Measurements from ENCODE around the gene RBKS.
A peak's percentile ranks its signal among the peaks of the same experiment; 100 is the strongest.
"Not testable (repeated sequence)": the region's sequence is repeated elsewhere in the genome, so short reads cannot be mapped to it uniquely, and the experiment has no call there.

Gene RBKS

DNA sequence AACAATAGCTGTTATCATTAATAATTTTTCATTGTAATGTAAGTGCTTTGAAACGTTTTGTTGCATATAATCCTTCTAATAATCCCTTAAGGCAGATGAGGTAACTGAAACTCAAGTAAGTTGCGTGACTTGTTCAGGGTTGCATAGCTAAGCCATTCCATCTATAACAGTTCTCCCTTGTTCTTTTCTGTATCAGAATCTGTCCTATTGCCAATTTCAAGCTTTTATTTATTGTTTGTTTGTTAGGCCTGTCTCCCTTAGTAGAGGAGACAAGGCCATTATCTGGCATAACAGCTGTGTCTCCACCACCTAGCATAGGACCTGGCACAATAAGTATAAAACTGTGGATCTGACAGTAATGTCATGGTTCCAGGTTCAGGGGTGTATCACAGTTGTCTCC is 19.7 kb upstream of the RBKS start:
- DNase-seq, result no peak
- in situ Hi-C loops (cut with MboI; ENCODE audit: low pct_unique_long_range_greater_than_20kb, low sequenced_read_pairs), result no loop called here

DNA sequence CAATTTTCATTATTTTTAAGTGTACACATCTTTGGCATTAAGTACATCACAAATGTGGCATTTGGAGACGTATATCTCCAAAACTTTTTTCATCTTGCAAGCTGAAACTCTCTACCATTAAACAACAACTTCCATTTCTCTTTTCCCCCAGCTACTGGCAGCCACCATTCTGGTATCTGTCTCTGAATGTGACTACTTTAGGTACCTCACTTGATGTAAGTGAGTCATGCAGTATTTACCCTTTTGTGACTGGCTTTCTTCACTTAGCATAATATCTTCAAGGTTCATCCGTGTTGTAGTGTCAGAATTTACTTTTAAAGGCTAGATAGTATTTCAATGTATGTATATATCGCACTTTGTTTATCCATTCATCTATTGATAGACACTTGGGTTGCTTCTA is 17.4 kb upstream of the RBKS start:
- in situ Hi-C loops (cut with MboI; ENCODE audit: low pct_unique_long_range_greater_than_20kb, low sequenced_read_pairs), result no loop called here
- no peak for DNase-seq

DNA sequence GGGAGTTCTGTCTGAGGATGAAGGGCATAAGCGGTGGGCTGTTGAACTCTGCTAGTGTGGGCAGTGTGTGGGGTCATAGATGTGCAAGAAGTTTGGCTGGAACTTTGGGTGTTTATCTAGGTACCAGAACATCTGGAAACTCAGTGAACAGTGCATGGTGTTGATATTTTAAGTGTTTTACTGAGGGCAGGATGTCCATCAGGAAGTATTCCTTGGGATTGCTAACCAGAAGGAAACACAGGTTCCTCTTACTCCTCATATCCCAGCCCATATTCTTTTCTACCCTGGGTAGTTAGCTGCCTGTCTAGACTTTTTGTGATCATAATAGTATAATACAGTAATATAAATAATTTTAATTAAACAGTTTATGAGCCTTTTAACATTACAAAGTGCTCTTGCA is 15.9 kb upstream of the RBKS start:
- no peak for DNase-seq
- in situ Hi-C loops (cut with MboI; ENCODE audit: low pct_unique_long_range_greater_than_20kb, low sequenced_read_pairs), result no loop called here

DNA sequence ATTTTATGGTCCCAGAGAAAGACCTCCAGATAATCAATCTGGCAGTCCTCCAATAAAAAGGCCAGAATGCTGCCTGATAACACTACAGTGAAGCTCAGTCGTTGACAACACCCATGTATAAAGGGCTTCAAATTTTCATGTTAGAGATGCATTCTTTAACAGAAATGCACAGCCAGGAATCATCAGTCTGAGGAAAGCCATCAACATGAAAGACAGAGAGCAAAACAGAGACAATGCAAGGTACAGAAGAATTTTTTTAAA is 14.1 kb upstream of the RBKS start:
- no peak for DNase-seq
- in situ Hi-C loops (cut with MboI; ENCODE audit: low pct_unique_long_range_greater_than_20kb, low sequenced_read_pairs), result no loop called here

DNA sequence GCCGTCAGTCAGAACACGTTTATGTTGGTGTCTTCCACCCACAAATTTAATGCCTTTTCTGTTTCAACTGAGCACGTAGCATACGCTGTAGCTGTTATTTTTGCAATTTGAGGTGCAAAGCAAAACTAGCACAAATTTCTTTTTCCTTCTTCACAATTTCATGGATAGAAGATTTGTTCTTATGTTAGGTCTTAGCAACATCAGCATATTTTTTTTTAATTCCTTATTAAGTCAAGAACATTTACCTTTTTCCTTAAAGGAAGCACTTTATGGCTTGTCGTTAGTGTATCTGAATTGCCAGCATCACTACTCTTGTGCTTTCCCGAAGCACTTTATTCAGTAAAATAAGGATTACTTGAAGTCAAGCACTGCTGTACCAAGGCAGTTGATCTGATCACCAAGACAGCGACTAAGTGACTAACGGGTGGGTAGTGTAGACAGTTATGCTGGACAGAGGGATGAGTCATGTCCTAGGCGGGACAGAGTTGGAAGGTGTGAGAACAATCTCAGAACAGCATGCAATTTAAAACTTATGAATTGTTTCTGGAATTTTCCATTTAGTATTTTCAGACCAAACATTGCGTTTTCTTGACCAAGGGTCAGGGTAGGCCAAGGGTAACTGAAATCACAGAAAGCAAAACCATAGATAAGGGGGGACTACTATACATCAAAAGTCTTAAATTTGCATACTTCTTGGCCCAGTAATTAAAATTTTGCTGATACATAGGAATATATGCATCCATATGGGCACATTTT is 13.6 kb upstream of the RBKS start:
- no peak for DNase-seq
- in situ Hi-C loops (cut with MboI; ENCODE audit: low pct_unique_long_range_greater_than_20kb, low sequenced_read_pairs), result no loop called here

DNA sequence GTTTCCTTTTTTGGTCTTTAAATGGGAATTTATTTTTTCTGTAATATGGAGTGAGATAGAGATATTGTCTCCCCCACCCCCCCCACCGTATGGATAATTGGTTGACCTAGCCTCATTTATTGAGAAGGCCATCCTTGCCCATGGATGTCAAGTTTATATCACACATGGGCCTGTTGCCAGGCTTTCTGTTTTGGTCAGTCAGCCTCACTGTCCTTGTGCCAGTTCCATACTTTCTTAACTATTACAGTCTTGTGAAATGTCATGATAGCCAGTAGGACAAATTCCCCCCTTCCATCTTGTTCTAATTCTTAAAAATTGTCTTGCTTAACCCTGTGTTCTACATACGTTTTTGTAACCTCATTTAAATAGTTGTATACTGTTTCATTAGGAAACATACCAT is 12.8 kb upstream of the RBKS start:
- no peak for DNase-seq
- in situ Hi-C loops (cut with MboI; ENCODE audit: low pct_unique_long_range_greater_than_20kb, low sequenced_read_pairs), result no loop called here

DNA sequence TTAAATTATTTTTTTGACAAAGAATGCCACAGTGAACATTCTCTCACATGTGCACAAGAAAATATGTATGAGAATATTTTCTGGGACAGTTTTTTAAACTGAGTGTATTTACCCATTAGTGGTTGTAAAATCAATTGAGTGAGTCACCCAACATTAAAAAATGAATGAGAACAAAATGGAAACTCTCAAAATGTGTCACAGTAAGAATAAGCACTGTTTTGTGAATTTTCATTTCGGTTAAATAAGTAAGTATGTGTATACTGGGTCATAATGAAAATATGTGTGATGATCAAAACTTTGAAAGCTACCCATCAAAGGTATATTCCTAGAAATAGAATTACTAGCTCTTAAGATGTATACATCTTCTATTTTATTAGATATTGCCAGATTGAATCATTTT is 11.9 kb upstream of the RBKS start:
- no peak for DNase-seq
- in situ Hi-C loops (cut with MboI; ENCODE audit: low pct_unique_long_range_greater_than_20kb, low sequenced_read_pairs), result no loop called here

DNA sequence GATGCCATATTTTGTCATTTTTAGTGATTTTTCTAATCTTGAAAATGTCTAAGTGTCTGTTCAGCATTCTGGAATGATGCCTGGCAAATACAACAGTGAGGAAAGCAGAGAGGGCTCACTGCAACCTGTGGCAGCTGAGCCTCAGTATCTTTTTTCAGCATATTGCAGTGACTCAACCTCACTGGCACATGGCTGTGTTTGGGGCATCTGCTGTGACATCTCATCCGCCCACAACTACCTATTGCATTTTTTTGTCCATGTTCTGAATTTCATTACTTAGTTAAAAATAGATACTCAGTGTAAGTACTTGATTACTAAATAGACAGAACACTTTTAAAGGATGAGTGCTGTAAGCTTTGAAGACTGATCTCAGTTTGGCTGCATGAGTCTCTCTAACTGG is 11.0 kb upstream of the RBKS start:
- no peak for DNase-seq
- in situ Hi-C loops (cut with MboI; ENCODE audit: low pct_unique_long_range_greater_than_20kb, low sequenced_read_pairs), result no loop called here

DNA sequence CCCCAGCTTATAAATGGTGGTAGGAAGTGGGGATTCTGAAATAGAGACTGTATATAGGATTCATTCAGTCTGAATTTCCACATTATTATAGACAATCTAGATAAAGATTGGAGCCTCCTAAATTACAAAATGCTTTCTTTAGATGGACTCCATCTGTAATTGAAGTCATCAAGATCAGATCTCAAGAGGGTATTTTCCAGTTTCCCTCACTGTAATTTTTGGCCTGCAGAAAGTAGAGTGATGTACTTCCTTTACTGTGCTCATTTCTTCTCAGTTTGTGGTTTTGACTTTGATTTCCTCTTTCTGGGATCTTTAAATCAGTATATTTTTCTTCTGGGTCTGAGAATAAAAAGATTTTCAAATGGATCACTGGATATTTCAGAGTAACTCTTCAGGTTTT is 7.5 kb upstream of the RBKS start:
- in situ Hi-C loops (cut with MboI; ENCODE audit: low pct_unique_long_range_greater_than_20kb, low sequenced_read_pairs), result no loop called here
- peak; percentile 41 for DNase-seq

DNA sequence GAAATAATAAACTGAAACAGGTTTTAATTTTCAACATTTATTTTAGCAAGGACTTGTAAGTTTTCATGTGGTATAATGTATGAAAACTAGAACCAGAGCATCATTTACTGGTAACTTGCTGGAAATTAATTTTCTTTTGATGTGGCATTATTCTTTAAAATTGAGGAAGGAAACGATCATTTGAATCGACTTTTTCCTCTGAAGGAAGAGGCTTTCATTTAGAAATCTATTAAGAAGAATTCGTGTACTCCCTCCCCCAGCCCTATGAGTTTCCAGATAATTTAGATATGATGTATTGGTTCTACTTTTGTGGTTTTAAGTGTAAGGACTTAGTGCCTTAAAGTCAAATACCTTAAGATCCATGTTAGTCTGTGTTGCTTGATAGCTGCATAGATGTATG is 2.8 kb upstream of the RBKS start:
- in situ Hi-C loops (cut with MboI; ENCODE audit: low pct_unique_long_range_greater_than_20kb, low sequenced_read_pairs), result no loop called here
- DNase-seq, result peak; percentile 5

DNA sequence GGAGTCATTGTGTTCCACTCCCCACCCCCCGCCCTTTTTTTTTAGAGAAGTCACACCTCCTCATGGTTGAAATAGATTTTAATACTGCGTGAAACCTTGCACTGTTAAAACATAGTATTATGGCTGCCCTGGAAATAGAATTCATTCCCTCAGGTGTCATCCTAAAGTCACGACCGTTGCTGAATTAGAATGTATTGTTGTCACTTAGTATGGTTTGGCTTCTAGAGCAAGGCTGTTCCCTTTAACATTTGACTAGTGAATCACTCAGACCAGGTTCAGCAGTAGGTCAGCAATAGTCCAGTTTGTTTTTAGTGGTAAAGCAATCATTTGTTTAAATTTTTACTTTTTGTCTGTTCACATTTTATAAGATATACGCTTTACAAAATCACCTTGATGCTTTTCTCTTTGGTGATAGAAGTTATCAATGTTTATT is 1.5 kb upstream of the RBKS start:
- DNase-seq, result peak; percentile 5
- in situ Hi-C loops (cut with MboI; ENCODE audit: low pct_unique_long_range_greater_than_20kb, low sequenced_read_pairs), result no loop called here

DNA sequence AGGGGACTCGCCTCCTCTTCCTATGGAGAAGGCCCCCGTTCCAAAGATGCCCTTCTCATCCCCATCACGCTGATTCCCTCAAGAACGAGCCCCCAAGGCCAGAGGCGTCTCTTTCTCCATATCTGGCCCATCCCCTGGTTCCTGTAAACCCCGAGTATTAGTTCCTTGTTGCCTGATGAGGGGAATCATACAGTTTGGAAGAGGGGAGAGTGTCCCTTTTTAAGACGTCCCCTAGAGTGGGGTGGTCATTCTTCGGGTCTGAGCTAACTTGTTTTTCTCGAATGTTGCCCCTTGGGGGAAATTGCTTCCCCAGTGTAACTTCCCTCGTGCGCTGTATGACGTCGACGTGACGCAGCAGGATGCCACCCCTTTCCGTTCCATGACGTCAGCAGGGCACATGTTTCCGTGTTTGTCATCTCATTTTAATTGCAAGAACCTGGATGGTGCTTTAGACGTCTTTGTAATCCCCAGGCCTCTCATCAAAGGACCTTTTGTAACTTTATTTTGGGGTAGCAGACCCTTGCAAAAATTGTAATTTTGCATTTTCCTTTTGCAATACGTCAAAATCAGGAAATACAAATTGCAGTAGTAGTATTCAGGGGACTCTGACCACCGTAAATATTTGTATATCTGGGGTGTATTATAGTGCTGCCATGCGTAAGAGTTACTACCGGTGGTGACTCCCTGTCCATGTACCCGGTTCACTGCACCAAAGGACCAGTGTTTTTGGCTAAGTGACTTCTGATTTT is 911 bp upstream of the RBKS start:
- DNase-seq, result peak; percentile 78
- in situ Hi-C loops (cut with MboI; ENCODE audit: low pct_unique_long_range_greater_than_20kb, low sequenced_read_pairs), result no loop called here

DNA sequence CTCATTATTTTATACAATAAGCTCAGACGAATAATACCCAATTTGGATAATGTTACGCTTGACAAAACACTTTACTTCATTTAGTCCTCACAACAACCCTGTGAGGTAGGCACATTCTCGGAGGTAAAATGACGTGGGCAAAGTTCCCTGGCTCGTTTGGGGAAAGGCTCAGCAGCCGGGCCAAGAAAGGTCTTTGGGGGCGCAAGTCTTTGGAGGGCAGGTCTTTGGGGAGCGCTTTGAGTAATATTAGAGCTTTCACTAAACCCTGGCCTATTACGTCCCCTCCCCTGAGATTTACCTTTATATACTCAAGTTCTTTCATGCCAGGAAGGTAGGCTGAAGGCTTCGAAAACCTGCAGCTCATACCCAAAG is 427 bp downstream of the RBKS start:
- in situ Hi-C loops (cut with MboI; ENCODE audit: low pct_unique_long_range_greater_than_20kb, low sequenced_read_pairs), result no loop called here
- no peak for DNase-seq

DNA sequence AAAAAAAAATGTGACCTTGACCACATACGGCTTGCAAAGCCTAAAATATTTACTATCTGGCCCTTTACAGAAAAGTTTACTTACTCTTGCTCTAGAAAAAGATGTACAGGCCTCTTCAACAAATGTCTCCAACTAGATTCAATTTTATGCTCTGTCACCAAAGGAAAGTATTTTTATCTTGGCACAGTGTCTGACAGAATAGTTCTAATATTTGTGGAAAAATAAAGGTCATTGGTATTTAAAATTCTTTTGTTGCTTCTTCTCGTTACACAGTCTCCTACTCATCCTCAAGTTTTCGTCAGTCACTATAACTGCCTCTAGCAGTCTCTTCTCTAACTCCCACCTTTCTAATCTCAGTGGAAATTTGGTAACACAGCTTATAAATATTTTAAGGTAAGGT is 1.4 kb downstream of the RBKS start:
- DNase-seq, result no peak
- in situ Hi-C loops (cut with MboI; ENCODE audit: low pct_unique_long_range_greater_than_20kb, low sequenced_read_pairs), result no loop called here

DNA sequence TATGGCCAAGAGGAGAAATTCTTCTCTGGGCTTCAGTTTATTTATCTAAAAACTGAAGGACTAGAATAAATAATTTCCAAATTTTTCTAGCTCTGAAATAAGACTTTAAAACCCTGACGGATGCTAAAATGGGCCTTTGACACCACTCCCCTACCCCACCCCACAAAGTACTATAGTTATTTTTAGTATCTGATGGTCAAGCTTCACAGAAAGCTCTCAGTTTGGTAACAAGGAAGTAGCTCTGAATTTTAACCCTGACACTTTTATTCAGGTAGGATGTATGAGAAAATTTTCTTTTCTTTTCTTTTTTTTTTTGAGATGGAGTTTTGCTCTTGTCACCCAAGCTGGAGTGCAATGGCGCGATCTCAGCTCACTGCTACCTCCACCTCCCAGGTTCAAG is 2.4 kb downstream of the RBKS start:
- in situ Hi-C loops (cut with MboI; ENCODE audit: low pct_unique_long_range_greater_than_20kb, low sequenced_read_pairs), result no loop called here
- DNase-seq, result no peak

DNA sequence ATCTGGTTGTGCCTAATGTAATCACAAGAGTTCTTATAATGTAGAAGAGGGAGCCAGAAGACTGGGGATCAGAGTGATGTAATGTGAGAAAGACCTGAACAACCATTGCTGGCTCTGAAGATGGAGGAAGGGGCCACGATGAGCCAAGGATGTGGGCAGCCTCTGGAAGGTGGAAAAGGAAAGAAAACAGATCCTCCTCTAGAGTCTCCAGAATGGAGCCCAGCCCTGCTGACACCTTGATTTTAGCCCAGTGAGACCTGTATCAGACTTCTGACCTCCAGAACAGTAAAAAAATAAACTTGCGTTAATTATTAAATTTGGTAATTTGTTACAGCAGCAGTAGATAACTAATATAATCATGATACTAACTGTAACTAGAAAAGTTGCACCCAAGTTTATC is 3.1 kb downstream of the RBKS start:
- in situ Hi-C loops (cut with MboI; ENCODE audit: low pct_unique_long_range_greater_than_20kb, low sequenced_read_pairs), result no loop called here
- no peak for DNase-seq

DNA sequence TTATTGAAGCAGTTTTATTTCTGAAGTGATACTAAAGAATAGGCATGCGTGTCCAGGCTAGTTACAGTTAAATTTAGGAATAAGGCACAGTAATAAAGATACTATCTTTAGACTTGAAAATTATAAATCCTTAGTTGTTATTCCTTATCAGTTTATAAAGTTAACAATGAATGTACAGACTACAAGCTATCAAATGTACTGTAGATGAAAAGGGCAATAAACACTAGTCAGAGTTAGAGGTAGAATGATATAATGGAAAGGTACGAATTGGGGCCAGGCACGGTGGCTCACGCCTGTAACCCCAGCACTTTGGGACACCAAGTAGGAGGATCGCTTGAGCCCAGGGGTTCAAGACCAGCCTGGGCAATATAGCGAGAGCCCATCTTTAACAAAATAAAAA is 3.9 kb downstream of the RBKS start:
- DNase-seq, result no peak
- in situ Hi-C loops (cut with MboI; ENCODE audit: low pct_unique_long_range_greater_than_20kb, low sequenced_read_pairs), result no loop called here

DNA sequence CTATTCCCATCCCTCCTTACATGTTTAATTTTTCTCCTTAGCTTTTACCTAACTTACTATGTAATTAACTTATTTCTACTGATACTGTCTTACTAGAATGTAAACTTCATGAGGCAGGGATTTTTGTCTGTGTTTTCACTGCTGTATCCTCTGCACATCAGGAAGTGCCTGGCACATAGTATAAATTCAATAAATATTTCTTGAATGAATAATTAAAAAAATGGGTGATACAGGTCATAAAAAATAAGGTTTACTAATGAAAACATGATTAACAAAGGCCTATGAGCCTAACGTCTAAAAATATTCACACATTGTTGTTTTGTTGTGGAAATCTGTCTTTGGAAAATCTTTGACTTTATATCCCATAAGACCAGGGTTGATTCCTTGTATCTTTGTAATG is 4.5 kb downstream of the RBKS start:
- no peak for DNase-seq
- in situ Hi-C loops (cut with MboI; ENCODE audit: low pct_unique_long_range_greater_than_20kb, low sequenced_read_pairs), result no loop called here

DNA sequence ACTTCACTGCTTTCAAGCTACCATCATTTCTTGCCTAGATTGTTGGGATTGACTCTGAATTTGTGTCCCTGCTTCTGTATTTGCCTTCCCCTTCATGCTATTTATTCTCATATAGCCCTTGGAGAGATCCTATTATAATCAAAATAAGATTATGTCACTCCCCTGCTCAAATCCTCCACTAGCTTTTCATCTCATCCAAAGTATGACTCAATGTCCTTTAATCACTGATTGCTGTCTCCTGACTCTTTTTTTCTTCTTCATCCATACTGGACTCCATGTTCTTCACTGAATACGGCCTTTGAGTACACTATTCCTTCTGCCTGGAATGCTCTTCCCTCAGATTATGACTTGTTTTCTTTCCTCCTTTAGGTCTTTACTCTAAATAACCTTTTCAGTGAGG is 5.0 kb downstream of the RBKS start:
- in situ Hi-C loops (cut with MboI; ENCODE audit: low pct_unique_long_range_greater_than_20kb, low sequenced_read_pairs), result no loop called here
- DNase-seq, result no peak

DNA sequence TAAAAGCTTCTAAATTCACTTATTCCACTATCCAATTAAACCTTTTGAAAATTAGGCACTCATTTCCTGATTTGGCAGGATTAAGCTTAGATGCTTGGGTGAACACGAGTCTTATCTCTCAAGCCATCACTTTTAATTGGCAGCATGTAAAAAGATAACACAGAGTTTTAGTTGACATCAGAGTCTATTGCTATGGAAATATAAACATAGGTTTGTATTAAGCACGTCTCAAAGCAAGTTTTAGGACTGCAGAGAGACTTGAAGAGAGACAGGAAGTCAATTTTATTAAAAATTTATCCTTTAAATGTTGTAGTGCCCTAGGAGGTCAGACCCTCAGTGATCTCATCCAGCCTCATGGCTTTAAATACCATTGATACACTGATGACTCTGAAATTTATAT is 5.6 kb downstream of the RBKS start:
- peak; percentile 20 for DNase-seq
- in situ Hi-C loops (cut with MboI; ENCODE audit: low pct_unique_long_range_greater_than_20kb, low sequenced_read_pairs), result no loop called here

DNA sequence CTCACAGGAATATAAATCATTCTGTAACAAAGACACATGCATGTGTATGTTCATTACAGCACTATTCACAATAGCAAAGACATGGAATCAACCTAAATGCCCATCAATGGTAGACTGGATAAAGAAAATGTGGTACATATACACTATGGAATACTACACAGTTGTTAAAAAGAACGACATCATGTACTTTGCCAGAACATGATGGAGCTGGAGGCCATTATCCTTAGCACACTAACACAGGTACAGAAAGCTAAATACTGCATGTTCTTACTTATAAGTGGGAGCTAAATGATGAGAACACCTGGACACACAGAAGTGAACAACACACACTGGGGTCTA is 7.6 kb downstream of the RBKS start:
- DNase-seq; in situ Hi-C loops (cut with MboI; ENCODE audit: low pct_unique_long_range_greater_than_20kb, low sequenced_read_pairs): not testable (repeated sequence)

All from KBM-7 (cell line).